ENCODE measurements around the gene GPR84. TPM values are rescaled to one million over a fixed set of nuclear protein-coding genes. Genes with fewer than 3 reads are reported as not detected.
"Not testable (repeated sequence)": the region's sequence is repeated elsewhere in the genome, so short reads cannot be mapped to it uniquely, and the experiment has no call there.

The GPR84 gene
- total and polyA plus RNA-seq, 3 donors from 2014 or later: 0.43 to 0.58 TPM; not detected in 1

DNA sequence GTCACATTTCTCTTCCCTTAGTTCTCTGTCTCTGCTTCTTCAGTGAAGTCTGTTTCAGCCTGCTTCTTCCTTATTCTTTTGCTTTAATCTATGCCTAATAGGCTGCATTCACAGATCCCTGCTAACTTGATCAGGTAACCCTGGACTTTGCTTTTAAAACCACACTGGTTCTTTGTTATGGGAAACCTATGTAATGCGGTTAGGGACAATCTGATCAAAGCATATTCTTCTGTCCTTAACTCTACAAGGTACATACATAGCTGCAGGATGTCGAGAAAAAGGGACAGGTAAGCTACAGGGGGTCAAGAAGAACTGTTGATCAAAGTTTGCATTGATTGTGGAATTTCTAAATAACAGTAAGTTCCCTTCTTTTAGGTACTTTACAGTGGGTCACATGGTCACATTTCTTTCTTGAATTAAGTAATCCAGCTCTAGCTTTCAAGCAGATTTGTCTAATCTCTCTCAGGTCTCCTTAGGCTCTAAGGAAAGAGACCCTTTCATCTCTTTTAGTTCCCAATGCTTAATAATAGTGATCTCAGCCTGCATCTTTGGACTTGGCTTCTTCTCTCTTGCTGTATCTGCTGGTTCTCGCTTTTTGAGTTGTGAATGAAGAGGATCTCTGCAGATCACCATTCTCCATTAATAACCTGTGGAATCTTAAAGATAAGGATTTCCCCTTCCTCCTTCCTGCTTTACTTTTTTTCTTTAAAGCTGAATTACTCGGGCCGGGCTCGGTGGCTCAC lies 35.5 kb downstream of the GPR84 start:
- peaks cover 17% of the 10 kb centered on the region for H3K4me1 ChIP-seq
- DNase-seq: no peak
- TF ChIP-seq POLR2A (IDR thresholded peaks at IDR 0.05): no peak
- TF ChIP-seq, protein P1, sequence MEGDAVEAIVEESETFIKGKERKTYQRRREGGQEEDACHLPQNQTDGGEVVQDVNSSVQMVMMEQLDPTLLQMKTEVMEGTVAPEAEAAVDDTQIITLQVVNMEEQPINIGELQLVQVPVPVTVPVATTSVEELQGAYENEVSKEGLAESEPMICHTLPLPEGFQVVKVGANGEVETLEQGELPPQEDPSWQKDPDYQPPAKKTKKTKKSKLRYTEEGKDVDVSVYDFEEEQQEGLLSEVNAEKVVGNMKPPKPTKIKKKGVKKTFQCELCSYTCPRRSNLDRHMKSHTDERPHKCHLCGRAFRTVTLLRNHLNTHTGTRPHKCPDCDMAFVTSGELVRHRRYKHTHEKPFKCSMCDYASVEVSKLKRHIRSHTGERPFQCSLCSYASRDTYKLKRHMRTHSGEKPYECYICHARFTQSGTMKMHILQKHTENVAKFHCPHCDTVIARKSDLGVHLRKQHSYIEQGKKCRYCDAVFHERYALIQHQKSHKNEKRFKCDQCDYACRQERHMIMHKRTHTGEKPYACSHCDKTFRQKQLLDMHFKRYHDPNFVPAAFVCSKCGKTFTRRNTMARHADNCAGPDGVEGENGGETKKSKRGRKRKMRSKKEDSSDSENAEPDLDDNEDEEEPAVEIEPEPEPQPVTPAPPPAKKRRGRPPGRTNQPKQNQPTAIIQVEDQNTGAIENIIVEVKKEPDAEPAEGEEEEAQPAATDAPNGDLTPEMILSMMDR (IDR thresholded peaks at IDR 0.05): no peak
- no peaks in the 10 kb centered on the region for H3K36me3 ChIP-seq (ENCODE audit: low read depth, missing control alignments)
- no peak overlapping the region for H3K27ac ChIP-seq
- no peaks in the 10 kb centered on the region for H3K27me3 ChIP-seq
- WGBS, 2 donors: 79 to 83% methylated on average over 6 of the region's 6 CpGs
- H3K4me3 ChIP-seq: no peak overlapping the region
- H3K9me3 ChIP-seq: no peaks in the 10 kb centered on the region
- intact Hi-C loops (cut with DNase I; ENCODE audit: low total_unique reads): no loop called here

DNA sequence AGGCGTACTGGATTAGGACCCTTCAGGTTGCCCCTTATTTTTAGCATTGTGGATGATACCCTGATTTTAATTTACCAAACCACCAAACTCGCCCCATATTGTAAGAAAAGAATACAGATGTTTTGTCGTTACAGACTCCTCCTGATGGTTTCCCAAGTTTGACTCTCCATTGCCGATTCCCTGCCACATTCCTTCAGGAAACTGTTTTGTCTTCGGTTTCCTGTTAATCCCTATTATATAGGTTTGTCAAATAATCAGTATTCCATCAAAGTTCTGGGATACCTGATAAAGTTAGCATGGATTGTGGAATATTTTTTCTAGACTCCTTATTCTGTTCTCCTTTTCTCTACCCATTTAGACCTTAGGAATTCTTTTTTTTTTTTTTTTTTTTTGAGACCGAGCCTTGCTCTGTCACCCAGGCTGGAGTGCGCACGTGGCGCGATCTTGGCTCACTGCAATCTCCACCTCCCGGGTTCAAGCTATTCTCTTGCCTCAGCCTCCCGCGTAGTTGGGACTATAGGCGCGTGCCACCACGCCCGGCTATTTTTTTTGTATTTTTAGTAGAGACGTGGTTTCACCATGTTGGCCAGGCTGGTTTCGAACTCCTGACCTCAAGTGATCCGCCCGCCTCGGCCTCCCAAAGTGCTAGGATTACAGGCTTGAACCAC lies 38.7 kb downstream of the GPR84 start:
- H3K9me3 ChIP-seq; DNase-seq; H3K27me3 ChIP-seq; H3K36me3 ChIP-seq (ENCODE audit: low read depth, missing control alignments); intact Hi-C loops (cut with DNase I; ENCODE audit: low total_unique reads): not testable (repeated sequence)
- Histone ChIP-seq H3K4me3 (peak overlapping the region; percentile 68 to 73), H3K27ac (peak overlapping the region; percentile 84 to 91), H3K4me1 (peaks cover 17% of the 10 kb centered on the region)
- WGBS, 2 donors: 29 to 36% methylated on average over 22 of the region's 22 CpGs

DNA sequence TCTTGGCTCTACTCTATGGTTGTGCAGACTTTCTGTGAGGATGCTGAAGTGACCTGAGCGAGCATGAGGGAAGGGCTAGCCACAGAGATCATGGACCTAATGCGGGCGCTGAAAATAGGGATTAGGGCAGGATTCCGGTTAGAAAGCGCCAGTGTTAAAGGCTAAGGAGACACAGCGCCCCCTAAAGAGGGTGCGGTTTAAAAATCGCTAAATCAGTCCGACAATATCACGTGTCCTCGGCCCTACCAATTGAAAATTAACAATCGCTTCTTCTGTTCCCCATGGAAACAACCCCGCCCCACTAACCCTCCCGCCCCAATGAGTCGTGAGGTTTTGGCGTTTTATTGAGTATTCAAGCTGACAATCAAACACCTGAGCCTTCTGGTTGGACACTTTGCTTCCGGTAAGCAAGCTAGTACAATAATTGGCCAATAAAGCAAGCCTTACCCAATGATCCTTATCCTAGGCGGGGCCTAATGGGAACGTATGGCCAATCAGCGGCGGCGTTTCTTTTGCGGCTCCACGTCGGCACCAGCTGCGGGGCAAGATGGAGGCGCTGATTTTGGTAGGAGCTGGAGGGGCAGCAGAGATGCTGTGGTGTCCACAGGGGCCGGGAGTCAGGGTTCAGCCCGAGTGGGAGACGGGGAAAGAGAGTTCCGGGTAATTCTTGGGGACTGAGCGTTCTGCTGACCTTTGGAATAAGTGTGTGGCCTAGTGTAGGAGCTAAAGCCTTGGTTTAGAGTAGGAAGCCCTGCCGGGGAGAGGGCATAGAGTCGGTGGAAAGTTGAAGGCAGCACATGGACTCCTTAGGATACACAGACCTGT lies 39.5 kb downstream of the GPR84 start, which contains the start of gene COPZ1:
COPZ1 (plus strand) TSS at position 515 of the 825 bp plus-strand sequence; CDS start at position 548, 33 bp downstream.
- peak; percentile 98 for DNase-seq
- Histone ChIP-seq H3K9me3 (no peaks in the 10 kb centered on the region), H3K4me3 (peak within 1 kb of the TSS; percentile 68 to 73), H3K27me3 (no peaks in the 10 kb centered on the region), H3K36me3 (ENCODE audit: low read depth, missing control alignments) (no peaks in the 10 kb centered on the region), H3K27ac (peak within 1 kb of the TSS; percentile 84 to 91), H3K4me1 (peaks cover 12% of the 10 kb centered on the region)
- intact Hi-C loops (cut with DNase I; ENCODE audit: low total_unique reads): no loop called here
- WGBS, 2 donors: 2 to 6% methylated on average over 12 to 34 of the region's 34 CpGs
- TF ChIP-seq POLR2A (IDR thresholded peaks at IDR 0.05): peak; percentile 70
- TF ChIP-seq, protein P1 (IDR thresholded peaks at IDR 0.05): peak; percentile 59 to 85 (median 62)

DNA sequence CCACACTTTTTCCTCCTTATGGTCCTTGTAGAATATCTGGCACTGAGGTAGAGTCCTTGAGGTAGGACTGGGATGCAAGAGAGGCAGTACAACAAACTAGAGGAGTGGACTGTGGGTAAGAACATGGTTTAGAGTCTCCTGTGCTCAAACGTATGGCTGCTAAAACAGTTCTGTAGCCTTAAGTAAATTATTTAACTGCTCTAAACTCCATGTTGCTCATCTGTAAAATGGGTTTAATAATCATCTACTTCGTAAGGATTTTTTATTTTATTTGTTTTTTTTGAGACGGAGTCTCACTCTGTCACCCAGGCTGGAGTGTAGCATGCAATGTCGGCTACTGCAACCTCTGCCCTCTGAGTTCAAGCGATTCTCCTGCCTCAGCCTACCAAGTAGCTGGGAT lies 42.9 kb downstream of the GPR84 start:
- Histone ChIP-seq H3K27ac (no peak overlapping the region), H3K4me1 (peaks cover 6% of the 10 kb centered on the region), H3K9me3 (no peaks in the 10 kb centered on the region), H3K27me3 (no peaks in the 10 kb centered on the region), H3K36me3 (ENCODE audit: low read depth, missing control alignments) (no peaks in the 10 kb centered on the region), H3K4me3 (no peak overlapping the region)
- TF ChIP-seq POLR2A (IDR thresholded peaks at IDR 0.05): no peak
- TF ChIP-seq, protein P1 (IDR thresholded peaks at IDR 0.05): no peak
- 88 to 90% methylated on average over 5 of the region's 5 CpGs for WGBS, 2 donors
- DNase-seq: no peak
- intact Hi-C loops (cut with DNase I; ENCODE audit: low total_unique reads): no loop called here

MicroRNAs within 50 kb of the gene (microRNA counts, 767-probe panel; counts per million panel counts)
- microRNA hsa-miR-148b-3p: 7,633 to 8,150 counts per million in 2 donors

Small RNA genes within 50 kb of the gene (microRNA-seq; reads per million reads assigned to microRNA genes)
- 118 to 234 reads per million in 2 donors for gene MIR148B (ENCODE audit: borderline number of aligned reads in 2 of 2, borderline replicate concordance in 1 of 2)

Small RNA genes within 50 kb of the gene (small RNA-seq; reads per million reads assigned to genes)
- gene MIR148B: 11.0 to 13.6 reads per million in 2 donors
- 0 reads per million in 2 donors for gene RN7SL744P
- gene RNU6-950P: 0 reads per million in 2 donors

Other genes with a start within 250 kb of the GPR84 start
- 10 to 100 TPM; 33.8 to 37.2 TPM for gene SMUG1, start 175.5 kb downstream of the GPR84 start, total RNA-seq
- 35.8 TPM for gene SMUG1, start 175.5 kb downstream of the GPR84 start, polyA plus RNA-seq (ENCODE audit: insufficient read depth, low read depth, low replicate concordance)
- gene CBX5, start 84.4 kb downstream of the GPR84 start, total RNA-seq: 10 to 100 TPM; 52.7 to 63.9 TPM
- gene CBX5, start 84.4 kb downstream of the GPR84 start, polyA plus RNA-seq (ENCODE audit: insufficient read depth, low read depth, low replicate concordance): 66.4 TPM
- 100 to 1,000 TPM; 250 to 293 TPM for gene HNRNPA1, start 83.8 kb downstream of the GPR84 start, total RNA-seq
- gene HNRNPA1, start 83.8 kb downstream of the GPR84 start, polyA plus RNA-seq (ENCODE audit: insufficient read depth, low read depth, low replicate concordance): 534 TPM
- 1 to 10 TPM in 1 of 2 donors, under 1 TPM in 1; 0.94 to 1.9 TPM for gene NFE2, start 63.5 kb downstream of the GPR84 start, total RNA-seq
- gene NFE2, start 63.5 kb downstream of the GPR84 start, polyA plus RNA-seq (ENCODE audit: insufficient read depth, low read depth, low replicate concordance): 2.6 TPM
- gene COPZ1, start 39.4 kb downstream of the GPR84 start, total RNA-seq: 10 to 100 TPM; 45.9 to 63.9 TPM
- gene COPZ1, start 39.4 kb downstream of the GPR84 start, polyA plus RNA-seq (ENCODE audit: insufficient read depth, low read depth, low replicate concordance): 123 TPM
- gene ZNF385A, start 20.2 kb upstream of the GPR84 start, total RNA-seq: 1 to 10 TPM; 3.5 to 5.6 TPM
- 10.9 TPM for gene ZNF385A, start 20.2 kb upstream of the GPR84 start, polyA plus RNA-seq (ENCODE audit: insufficient read depth, low read depth, low replicate concordance)
- gene ITGA5, start 54.8 kb upstream of the GPR84 start, total RNA-seq: 10 to 100 TPM in 1 of 2 donors, 1 to 10 TPM in 1; 9.0 to 10.7 TPM
- 16.3 TPM for gene ITGA5, start 54.8 kb upstream of the GPR84 start, polyA plus RNA-seq (ENCODE audit: insufficient read depth, low read depth, low replicate concordance)
- gene GTSF1, start 109.1 kb upstream of the GPR84 start, total RNA-seq: 100 to 1,000 TPM; 109 to 191 TPM
- 456 TPM for gene GTSF1, start 109.1 kb upstream of the GPR84 start, polyA plus RNA-seq (ENCODE audit: insufficient read depth, low read depth, low replicate concordance)
- gene NCKAP1L, start 133.3 kb upstream of the GPR84 start, total RNA-seq: 1 to 10 TPM; 4.0 to 5.0 TPM
- gene NCKAP1L, start 133.3 kb upstream of the GPR84 start, polyA plus RNA-seq (ENCODE audit: insufficient read depth, low read depth, low replicate concordance): 9.0 TPM
- gene PDE1B, start 185.1 kb upstream of the GPR84 start, total RNA-seq: 1 to 10 TPM; 3.4 to 4.1 TPM
- 5.4 TPM for gene PDE1B, start 185.1 kb upstream of the GPR84 start, polyA plus RNA-seq (ENCODE audit: insufficient read depth, low read depth, low replicate concordance)
- gene PPP1R1A, start 224.2 kb upstream of the GPR84 start, total RNA-seq: 1 to 10 TPM; 6.1 to 6.9 TPM
- 6.3 TPM for gene PPP1R1A, start 224.2 kb upstream of the GPR84 start, polyA plus RNA-seq (ENCODE audit: insufficient read depth, low read depth, low replicate concordance)